ENCODE data around the gene WDR18. TPM values are rescaled to one million over a fixed set of nuclear protein-coding genes. Genes with fewer than 3 reads are reported as not detected.

The WDR18 gene
- total RNA-seq, 1 experiment from 2014 or later = 56.7 TPM

- CTCF ChIA-PET = no interaction called here
Measured at GRCh38 chr19:1004803-1005664, 20.9 kb downstream of the WDR18 start.

GRCh38 chr19:1006711-1007398, 22.7 kb downstream of the WDR18 start:
- Histone ChIP-seq H3K79me2 (ENCODE audit: low read length) (no peaks in the 10 kb centered on the region), H3K4me2 (ENCODE audit: low read length) (no peak overlapping the region), H3K9me3 (ENCODE audit: low read length) (no peaks in the 10 kb centered on the region), H3K36me3 (ENCODE audit: low read depth, low read length) (no peaks in the 10 kb centered on the region), H3K9me2 (replicated peaks; ENCODE audit: low read length) (no peaks in the 10 kb centered on the region), H3K9ac (ENCODE audit: low read length) (no peak overlapping the region), H3K4me3 (ENCODE audit: low read length) (no peak overlapping the region), H3F3A (ENCODE audit: low read length, unreplicated experiment) (no peaks in the 10 kb centered on the region), H3K27me3 (ENCODE audit: low read length) (no peaks in the 10 kb centered on the region), H4K20me1 (ENCODE audit: low read length) (no peaks in the 10 kb centered on the region), H3K27ac (ENCODE audit: low read length) (no peak overlapping the region), H2AFZ (ENCODE audit: low read length) (no peak overlapping the region), H3K4me1 (ENCODE audit: insufficient read depth, low read length) (no peaks in the 10 kb centered on the region)
- BruUV-seq (replicated peaks) = no TSS peak
- DNase-seq (no peak), ATAC-seq (no peak)
- intact Hi-C loops (cut with micrococcal nuclease) = no loop called here
- no peak for TF ChIP-seq CTCF (conservative IDR thresholded peaks at IDR 0.05; ENCODE audit: low read depth, low read length)
- TF ChIP-seq EZH2 (IDR thresholded peaks at IDR 0.05; ENCODE audit: low read length, unreplicated experiment) = no peak
- TF ChIP-seq EZH2phosphoT487 (IDR thresholded peaks at IDR 0.05; ENCODE audit: borderline replicate concordance, low read length) = no peak
- ChIA-PET POLR2A (ENCODE audit: unreplicated experiment) (interaction anchor here (0.5 kb wide), 1 partner anchor 19 kb away, joined by 3 read pairs; the partner anchor contains the start of gene CNN2), CTCF (no interaction called here)

More at GRCh38 chr19:1004803-1005664, 20.9 kb downstream of the WDR18 start:
- Histone ChIP-seq H3K4me3 (ENCODE audit: low read length) (no peak overlapping the region), H3K4me2 (ENCODE audit: low read length) (no peak overlapping the region), H3K27me3 (ENCODE audit: low read length) (no peaks in the 10 kb centered on the region), H3K9ac (ENCODE audit: low read length) (no peak overlapping the region), H3K36me3 (ENCODE audit: low read depth, low read length) (no peaks in the 10 kb centered on the region), H3K4me1 (ENCODE audit: insufficient read depth, low read length) (no peaks in the 10 kb centered on the region), H2AFZ (ENCODE audit: low read length) (no peak overlapping the region), H3K9me3 (ENCODE audit: low read length) (no peaks in the 10 kb centered on the region), H3K27ac (ENCODE audit: low read length) (no peak overlapping the region), H3F3A (ENCODE audit: low read length, unreplicated experiment) (no peaks in the 10 kb centered on the region), H3K9me2 (replicated peaks; ENCODE audit: low read length) (no peaks in the 10 kb centered on the region), H3K79me2 (ENCODE audit: low read length) (no peaks in the 10 kb centered on the region), H4K20me1 (ENCODE audit: low read length) (no peaks in the 10 kb centered on the region)
- POLR2A ChIA-PET (ENCODE audit: unreplicated experiment) = no interaction called here
- intact Hi-C loops (cut with micrococcal nuclease) = no loop called here
- no peak for ATAC-seq
- TF ChIP-seq CTCF (conservative IDR thresholded peaks at IDR 0.05; ENCODE audit: low read depth, low read length) (no peak), EZH2phosphoT487 (IDR thresholded peaks at IDR 0.05; ENCODE audit: borderline replicate concordance, low read length) (no peak), EZH2 (IDR thresholded peaks at IDR 0.05; ENCODE audit: low read length, unreplicated experiment) (no peak)
- DNase-seq = no peak
- BruUV-seq (replicated peaks) = no TSS peak
